H1 (cell line): Measurements from ENCODE around the gene KDSR. TPM values are rescaled to one million over a fixed set of nuclear protein-coding genes. Genes with fewer than 3 reads are reported as not detected.

Experiments used
- CTCF ChIA-PET: fragments of 300-600 bp; sonication (Branson Sonifier 250); formaldehyde crosslinking; loops from one replicate; lab custom pipeline; 2021; ENCODE audit not compliant: partially characterized antibody; lab: Charles Lee
- POLR2A ChIA-PET: fragments of 300-600 bp; sonication (Branson Sonifier 250); formaldehyde crosslinking; loops from one replicate; lab custom pipeline; 2021; ENCODE audit warnings: inconsistent platforms; ENCODE audit not compliant: partially characterized antibody; lab: Charles Lee
- DNase-seq, 2 experiments: peaks; one replicate each; pipeline versions ENCODE4 v3.0.0 to v3.0.0-alpha.2; 2010 to 2022; ENCODE audit warnings: low spot score in 2 of 2, low read depth in 1 of 2, mixed read lengths in 1 of 2
- FAIRE-seq: peaks from 2 replicates; lab custom pipeline; 2011; peaks lifted over from hg19 to GRCh38; lab: Jason Lieb, UNC
- H2AFZ ChIP-seq: 2 replicates; pipeline ENCODE4 v1.8.1; 2012; ENCODE audit warnings: low read length, inconsistent platforms
- H2AK5ac ChIP-seq: 2 replicates; pipeline ENCODE4 v1.6.1; 2013; ENCODE audit warnings: low read depth, low read length
- H2BK120ac ChIP-seq: replicated peaks from 2 replicates; pipeline ENCODE3; 2013; ENCODE audit warnings: low read depth, low read length, inconsistent platforms
- H2BK12ac ChIP-seq: 2 replicates; pipeline ENCODE4 v1.6.1; 2013; ENCODE audit warnings: low read depth, low read length
- H2BK15ac ChIP-seq: 2 replicates; pipeline ENCODE4 v1.6.1; 2013; ENCODE audit warnings: low read length
- H2BK20ac ChIP-seq: 2 replicates; pipeline ENCODE4 v1.6.1; 2013; ENCODE audit warnings: low read length
- H2BK5ac ChIP-seq: 2 replicates; pipeline ENCODE4 v1.6.1; 2013; ENCODE audit warnings: low read depth, low read length
- H3K14ac ChIP-seq: 2 replicates; pipeline ENCODE4 v1.6.1; 2013; ENCODE audit warnings: inconsistent platforms; ENCODE audit not compliant: insufficient read length
- H3K18ac ChIP-seq: 2 replicates; pipeline ENCODE4 v1.6.1; 2013; ENCODE audit warnings: low read length; ENCODE audit errors: extremely low read depth
- H3K23ac ChIP-seq: 2 replicates; pipeline ENCODE4 v1.6.1; 2013; ENCODE audit warnings: inconsistent platforms; ENCODE audit not compliant: insufficient read length
- H3K23me2 ChIP-seq: 2 replicates; pipeline ENCODE4 v1.6.1; 2013; ENCODE audit warnings: low read depth, low read length
- H3K27ac ChIP-seq: 2 replicates; pipeline ENCODE4 v1.6.1; 2011; ENCODE audit warnings: low read depth, low read length, inconsistent platforms
- H3K27me3 ChIP-seq, 4 experiments: replicated peaks in 1 of 4; 1 replicate in 1 of 4; 2 replicates in 3 of 4; pipeline versions ENCODE4 v1.6.1 to v1.8.1; 2011 to 2013; ENCODE audit warnings: low read length in 3 of 4, mild to moderate bottlenecking in 3 of 4, inconsistent platforms in 2 of 4, mixed read lengths in 2 of 4, moderate library complexity in 1 of 4; ENCODE audit not compliant: control insufficient read depth in 3 of 4, insufficient read depth in 3 of 4; ENCODE audit errors: extremely low read depth in 1 of 4
- H3K36me3 ChIP-seq, 4 experiments: 2 replicates each; pipeline versions ENCODE4 v1.6.1 to v1.8.1; 2011 to 2013; ENCODE audit warnings: mild to moderate bottlenecking in 4 of 4, low read length in 3 of 4, moderate library complexity in 2 of 4, control low read depth in 1 of 4, inconsistent platforms in 1 of 4; ENCODE audit not compliant: insufficient read depth in 4 of 4, control insufficient read depth in 2 of 4
- H3K4ac ChIP-seq: replicated peaks from 2 replicates; pipeline ENCODE3; 2013; ENCODE audit warnings: low read length, low read depth, mixed read lengths, inconsistent platforms; ENCODE audit not compliant: insufficient read length
- H3K4me1 ChIP-seq, 4 experiments: replicated peaks in 1 of 4; 1 replicate in 1 of 4; 2 replicates in 3 of 4; pipeline versions ENCODE4 v1.6.1 to v1.8.1; 2011 to 2013; ENCODE audit warnings: low read length in 3 of 4, inconsistent platforms in 2 of 4, mixed read lengths in 1 of 4; ENCODE audit not compliant: insufficient read depth in 4 of 4, control insufficient read depth in 3 of 4
- H3K4me2 ChIP-seq, 2 experiments: 2 replicates each; pipeline versions ENCODE4 v1.6.1 to v1.8.1; 2011 to 2013; ENCODE audit warnings: low read depth in 2 of 2, low read length in 2 of 2, control low read depth in 1 of 2, inconsistent platforms in 1 of 2, mild to moderate bottlenecking in 1 of 2; ENCODE audit not compliant: insufficient read depth in 1 of 2
- H3K4me3 ChIP-seq, 4 experiments: fragments of 200-600, 300-600 bp in 1 of 4; sonication (generic), shearing (Covaris generic), sonication (Bioruptor Twin) in 1 of 4; 2 replicates each; pipeline versions ENCODE4 v1.5.1 to v1.8.1; 2011 to 2016; ENCODE audit warnings: low read length in 4 of 4, low read depth in 3 of 4, control low read depth in 2 of 4, inconsistent platforms in 2 of 4, mild to moderate bottlenecking in 2 of 4, mixed read lengths in 1 of 4, moderate library complexity in 1 of 4; ENCODE audit not compliant: insufficient read depth in 2 of 4; ENCODE audit errors: extremely low read depth in 1 of 4
- H3K56ac ChIP-seq: replicated peaks from 2 replicates; pipeline ENCODE3; 2013; ENCODE audit warnings: low read depth, mild to moderate bottlenecking, mixed read lengths, low read length, inconsistent platforms; ENCODE audit not compliant: insufficient read length
- H3K79me1 ChIP-seq: 2 replicates; pipeline ENCODE4 v1.6.1; 2013; ENCODE audit warnings: low read depth, low read length, control low read depth
- H3K79me2 ChIP-seq, 2 experiments: 2 replicates each; pipeline versions ENCODE4 v1.6.1 to v1.8.1; 2012 to 2013; ENCODE audit warnings: low read length in 2 of 2, mild to moderate bottlenecking in 2 of 2, inconsistent platforms in 1 of 2; ENCODE audit not compliant: insufficient read depth in 2 of 2, control insufficient read depth in 1 of 2
- H3K9ac ChIP-seq, 4 experiments: replicated peaks in 1 of 4; 1 replicate in 1 of 4; 2 replicates in 3 of 4; pipeline versions ENCODE4 v1.6.1 to v1.8.1; 2011 to 2013; ENCODE audit warnings: low read depth in 3 of 4, low read length in 3 of 4, control low read depth in 2 of 4, mild to moderate bottlenecking in 2 of 4, moderate library complexity in 2 of 4, inconsistent platforms in 1 of 4; ENCODE audit errors: extremely low read depth in 1 of 4
- H3K9me3 ChIP-seq, 2 experiments: 2 replicates each; pipeline versions ENCODE4 v1.6.1 to v1.8.1; 2012 to 2013; ENCODE audit warnings: mild to moderate bottlenecking in 2 of 2, moderate library complexity in 2 of 2, control low read depth in 1 of 2, inconsistent platforms in 1 of 2, low read depth in 1 of 2, low read length in 1 of 2, mixed read lengths in 1 of 2; ENCODE audit not compliant: insufficient read depth in 2 of 2
- H4K20me1 ChIP-seq, 2 experiments: replicated peaks in 1 of 2; 2 replicates each; pipeline versions ENCODE3 to v1.8.1; 2011 to 2013; ENCODE audit warnings: inconsistent platforms in 2 of 2, low read length in 2 of 2, mild to moderate bottlenecking in 1 of 2; ENCODE audit not compliant: insufficient read depth in 2 of 2, control insufficient read depth in 1 of 2
- H4K5ac ChIP-seq: 2 replicates; pipeline ENCODE4 v1.6.1; 2013; ENCODE audit warnings: low read length, low read depth, mixed read lengths, inconsistent platforms; ENCODE audit not compliant: insufficient read length
- H4K8ac ChIP-seq: 2 replicates; pipeline ENCODE4 v1.8.0; 2013; ENCODE audit warnings: mild to moderate bottlenecking, moderate library complexity, low read length, inconsistent platforms; ENCODE audit not compliant: insufficient read depth; ENCODE audit errors: extremely low read depth
- H4K91ac ChIP-seq: replicated peaks from 2 replicates; pipeline ENCODE3; 2013; ENCODE audit warnings: low read length, mixed read lengths, inconsistent platforms; ENCODE audit not compliant: insufficient read length
- BRCA1 ChIP-seq: IDR thresholded peaks from 2 replicates; pipeline ENCODE4 v1.6.1; 2012; ENCODE audit warnings: low read depth, low read length, improper control_type of control experiment
- HDAC2 ChIP-seq, 2 experiments: fragments of 300-600 bp in 1 of 2; sonication (generic) in 1 of 2; IDR thresholded peaks; 2 replicates each; pipeline ENCODE4 v1.6.1; 2011 to 2012; ENCODE audit warnings: low read depth in 2 of 2, low read length in 2 of 2, mild to moderate bottlenecking in 2 of 2, moderate library complexity in 2 of 2, borderline replicate concordance in 1 of 2, inconsistent platforms in 1 of 2
- TEAD4 ChIP-seq: IDR thresholded peaks from 2 replicates; pipeline ENCODE4 v1.6.1; 2012; ENCODE audit warnings: low read depth, low read length, inconsistent platforms, mixed read lengths
- WGBS, 2 experiments: shearing (Covaris generic) in 1 of 2; methylation state at CpG; one replicate each; pipeline versions ENCODE4 v1.1.6 to v1.1.7; 2013 to 2015; ENCODE audit warnings: low lambda C conversion rate in 2 of 2, mixed read lengths in 2 of 2, inconsistent platforms in 1 of 2, low coverage in 1 of 2, missing lambda C conversion rate in 1 of 2; ENCODE audit not compliant: insufficient replicate concordance in 2 of 2, insufficient coverage in 1 of 2, insufficient read length in 1 of 2; ENCODE audit errors: extremely low coverage in 1 of 2, missing lambda C conversion rate in 1 of 2; 5-methylcytosine and 5-hydroxymethylcytosine counted together
- polyA plus RNA-seq, 7 experiments: library from polyadenylated mRNA; depleted of rRNA in 3 of 7; stranded (reverse) in 5 of 7; unstranded in 2 of 7; fragments of >200 nt in 5 of 7; fragments of 200-250 nt in 2 of 7; gene quantifications; 1 replicate in 5 of 7; 2 replicates in 1 of 7; 4 replicates in 1 of 7; pipeline versions ENCODE4 v1.2.1 to v1.2.3, GENCODE V29; 2011 to 2013; ENCODE audit warnings: missing spikeins in 2 of 7, mixed read lengths in 2 of 7
- total RNA-seq: library from RNA; stranded (reverse); fragmentation: NEBNext Ultra II Directional; extraction: Animal tissue kit (Norgen Biotek cat#: 25700); gene quantifications from 2 replicates; pipeline ENCODE4 v1.2.1, GENCODE V29; 2021

Gene KDSR
- total and polyA plus RNA-seq, 2 of the 8 experiments (the other 6 are each of a cell fraction or from before 2014, with no cell fraction given), result 12.4 to 50.5 TPM

GRCh38 chr18:63376538-63376937 is 9.5 kb upstream of the KDSR start:
- Histone ChIP-seq H2BK15ac (no peak overlapping the region), H3K18ac (no peak overlapping the region), H2BK5ac (no peak overlapping the region), H3K9ac (no peak overlapping the region), H3K23me2 (no peaks in the 10 kb centered on the region), H4K20me1 (no peaks in the 10 kb centered on the region), H3K4me2 (no peak overlapping the region), H4K8ac (no peak overlapping the region), H3K9me3 (peaks cover 2 to 4% of the 10 kb centered on the region in 2 experiments; a peak in 1 of 4 replicates), H3K14ac (no peak overlapping the region), H3K36me3 (no peaks in the 10 kb centered on the region), H3K56ac (no peak overlapping the region), H3K4me3 (no peak overlapping the region), H2AK5ac (no peak overlapping the region), H4K5ac (no peak overlapping the region), H3K79me2 (no peaks in the 10 kb centered on the region), H2BK12ac (no peak overlapping the region), H2BK120ac (no peak overlapping the region), H3K4me1 (no peaks in the 10 kb centered on the region), H3K27me3 (no peaks in the 10 kb centered on the region), H3K79me1 (no peaks in the 10 kb centered on the region), H4K91ac (no peak overlapping the region), H2BK20ac (no peak overlapping the region), H2AFZ (no peak overlapping the region), H3K27ac (no peak overlapping the region), H3K4ac (no peak overlapping the region), H3K23ac (no peak overlapping the region)
- no peak for FAIRE-seq
- DNase-seq, result no peak
- ChIA-PET POLR2A (no interaction called here), CTCF (no interaction called here)
- 84% methylated on average over 2 of the region's 2 CpGs; no CpG with 5 or more reads in 1 of the 2 experiments for WGBS, 2 experiments
- TF ChIP-seq BRCA1, result no peak
- no peak for TF ChIP-seq HDAC2 (IDR thresholded peaks at IDR 0.05; ENCODE audit: borderline replicate concordance in 1 of 2, low read depth in 2 of 2, low read length in 2 of 2)
- no peak for TF ChIP-seq TEAD4
